Gastroesophageal sphincter (tissue), 4 donors: ENCODE data around the gene KREMEN1. TPM values are rescaled to one million over a fixed set of nuclear protein-coding genes. Genes with fewer than 3 reads are reported as not detected.

Experiments
- ATAC-seq: fragments of 150-250 bp; one replicate; pipeline ENCODE4 v1.9.1; 2016; ENCODE audit warnings: mild to moderate bottlenecking, moderate library complexity
- H3K27ac ChIP-seq, 4 donors: fragments of 200-600 bp; sonication (generic) in 3 of 4; 1 replicate in 3 of 4; 2 replicates in 1 of 4; pipeline ENCODE4 v1.5.1; 2016 to 2019
- H3K27me3 ChIP-seq: fragments of 200-600 bp; sonication (generic); one replicate; pipeline ENCODE4 v1.5.1; 2019
- H3K36me3 ChIP-seq, 2 donors: fragments of 200-600 bp; sonication (generic); one replicate each; pipeline ENCODE4 v1.5.1; 2019; ENCODE audit warnings: control low read depth in 1 of 2
- H3K4me1 ChIP-seq, 3 donors: fragments of 200-600 bp; sonication (generic); 1 replicate in 2 of 3; 2 replicates in 1 of 3; pipeline ENCODE4 v1.5.1; 2016 to 2019; ENCODE audit warnings: control low read depth in 2 of 3
- H3K4me3 ChIP-seq, 2 donors: fragments of 200-600 bp; sonication (generic); one replicate each; pipeline ENCODE4 v1.5.1; 2019; ENCODE audit warnings: mild to moderate bottlenecking in 1 of 2, moderate library complexity in 1 of 2
- H3K9me3 ChIP-seq, 3 donors: fragments of 200-600 bp; sonication (generic); one replicate each; pipeline ENCODE4 v1.5.1; 2017 to 2019; ENCODE audit warnings: control low read depth in 2 of 3
- EP300 ChIP-seq: sonication (generic); formaldehyde crosslinking; IDR thresholded peaks from one replicate; pipeline ENCODE4 v1.6.1; 2017; ENCODE audit warnings: antibody characterized with exemption, mild to moderate bottlenecking
- POLR2A ChIP-seq, 2 donors: fragments of 450-650 bp; IDR thresholded peaks; one replicate each; pipeline ENCODE4 v1.6.1; 2017; ENCODE audit warnings: antibody characterized with exemption in 2 of 2, mild to moderate bottlenecking in 2 of 2, moderate library complexity in 1 of 2
- POLR2AphosphoS5 ChIP-seq: sonication (generic); formaldehyde crosslinking; IDR thresholded peaks from one replicate; pipeline ENCODE4 v1.6.1; 2017; ENCODE audit warnings: antibody characterized with exemption
- WGBS, 2 donors: methylation state at CpG; one replicate each; pipeline ENCODE4 v1.1.5; 2018; ENCODE audit warnings: low coverage in 1 of 2; 5-methylcytosine and 5-hydroxymethylcytosine counted together
- total RNA-seq, 4 donors: library from RNA; depleted of rRNA; stranded (reverse); fragments of >200 nt; gene quantifications; one replicate each; pipeline ENCODE4 v1.1.0, GENCODE V29; 2016
- TF ChIP-seq, protein P1 (sequence below), 4 experiments: fragments of 200-600 bp in 2 of 4; fragments of 450-650 bp in 2 of 4; sonication (generic) in 1 of 4; IDR thresholded peaks; one replicate each; pipeline ENCODE4 v1.5.1; 2017 to 2019; ENCODE audit warnings: antibody characterized with exemption in 4 of 4, mild to moderate bottlenecking in 2 of 4, moderate library complexity in 2 of 4

The KREMEN1 gene
- total RNA-seq, 4 donors from 2014 or later = 7.5 to 17.4 (median 10.8) TPM

GRCh38 chr22:29147331-29147899, 74.6 kb downstream of the KREMEN1 start:
- H3K4me1 ChIP-seq = peaks cover 0 to 9% (median 4%) of the 10 kb centered on the region in 3 donors
- no peak for TF ChIP-seq POLR2A (IDR thresholded peaks at IDR 0.05)
- no peak for TF ChIP-seq EP300
- TF ChIP-seq POLR2AphosphoS5 = no peak
- TF ChIP-seq, protein P1, sequence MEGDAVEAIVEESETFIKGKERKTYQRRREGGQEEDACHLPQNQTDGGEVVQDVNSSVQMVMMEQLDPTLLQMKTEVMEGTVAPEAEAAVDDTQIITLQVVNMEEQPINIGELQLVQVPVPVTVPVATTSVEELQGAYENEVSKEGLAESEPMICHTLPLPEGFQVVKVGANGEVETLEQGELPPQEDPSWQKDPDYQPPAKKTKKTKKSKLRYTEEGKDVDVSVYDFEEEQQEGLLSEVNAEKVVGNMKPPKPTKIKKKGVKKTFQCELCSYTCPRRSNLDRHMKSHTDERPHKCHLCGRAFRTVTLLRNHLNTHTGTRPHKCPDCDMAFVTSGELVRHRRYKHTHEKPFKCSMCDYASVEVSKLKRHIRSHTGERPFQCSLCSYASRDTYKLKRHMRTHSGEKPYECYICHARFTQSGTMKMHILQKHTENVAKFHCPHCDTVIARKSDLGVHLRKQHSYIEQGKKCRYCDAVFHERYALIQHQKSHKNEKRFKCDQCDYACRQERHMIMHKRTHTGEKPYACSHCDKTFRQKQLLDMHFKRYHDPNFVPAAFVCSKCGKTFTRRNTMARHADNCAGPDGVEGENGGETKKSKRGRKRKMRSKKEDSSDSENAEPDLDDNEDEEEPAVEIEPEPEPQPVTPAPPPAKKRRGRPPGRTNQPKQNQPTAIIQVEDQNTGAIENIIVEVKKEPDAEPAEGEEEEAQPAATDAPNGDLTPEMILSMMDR (IDR thresholded peaks at IDR 0.05) = no peak
- no peaks in the 10 kb centered on the region for H3K9me3 ChIP-seq
- H3K27ac ChIP-seq = peak overlapping the region in 1 of 4 donors; percentile 17
- ATAC-seq = peak; percentile 6
- no peaks in the 10 kb centered on the region for H3K27me3 ChIP-seq
- H3K4me3 ChIP-seq = no peak overlapping the region
- whole genome bisulfite sequencing, 2 donors = 58 to 79% methylated on average over 2 to 3 of the region's 9 CpGs
- H3K36me3 ChIP-seq = peaks cover 0 to 47% of the 10 kb centered on the region in 2 donors

DNA sequence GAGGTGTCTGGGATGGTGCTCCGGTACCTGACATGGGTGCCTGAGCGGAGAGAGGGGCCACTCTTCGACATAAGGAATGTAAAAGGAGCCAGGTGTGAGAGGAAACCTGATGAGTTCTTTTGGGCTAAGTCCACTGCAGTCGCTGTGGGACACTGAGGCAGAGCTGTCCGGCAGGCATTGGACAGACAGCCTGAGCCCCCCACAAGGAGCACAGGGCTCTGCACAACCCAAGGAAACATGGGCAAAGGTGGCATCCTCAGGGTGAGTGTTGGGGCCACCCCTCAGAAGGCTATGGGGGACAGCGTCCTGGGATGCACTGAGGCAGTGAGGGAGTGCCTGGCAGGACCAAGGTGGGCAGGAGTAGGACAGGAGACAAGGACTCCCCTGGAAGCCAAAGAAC, 75.2 kb downstream of the KREMEN1 start:
- H3K9me3 ChIP-seq = no peaks in the 10 kb centered on the region
- no peak overlapping the region for H3K4me3 ChIP-seq

GRCh38 chr22:29148826-29149225, 76.0 kb downstream of the KREMEN1 start:
- Histone ChIP-seq H3K4me3 (no peak overlapping the region), H3K4me1 (peaks cover 0 to 20% (median 4%) of the 10 kb centered on the region in 3 donors), H3K36me3 (peaks cover 0 to 33% of the 10 kb centered on the region in 2 donors), H3K27me3 (no peaks in the 10 kb centered on the region), H3K9me3 (no peaks in the 10 kb centered on the region), H3K27ac (no peak overlapping the region)
- 96 to 98% methylated on average over 3 to 7 of the region's 10 CpGs for whole genome bisulfite sequencing, 2 donors
- no peak for TF ChIP-seq POLR2AphosphoS5
- no peak for TF ChIP-seq POLR2A (IDR thresholded peaks at IDR 0.05)
- TF ChIP-seq EP300 = no peak
- TF ChIP-seq, protein P1 (IDR thresholded peaks at IDR 0.05) = no peak
- no peak for ATAC-seq

More for the DNA sequence above, 75.2 kb downstream of the KREMEN1 start:
- H3K27me3 ChIP-seq = no peaks in the 10 kb centered on the region
- no peak for ATAC-seq
- H3K4me1 ChIP-seq = peaks cover 0 to 15% (median 4%) of the 10 kb centered on the region in 3 donors
- H3K27ac ChIP-seq = no peak overlapping the region
- 83 to 100% methylated on average over 4 to 6 of the region's 6 CpGs for WGBS, 2 donors
- peaks cover 0 to 40% of the 10 kb centered on the region in 2 donors for H3K36me3 ChIP-seq
- TF ChIP-seq EP300 (no peak), POLR2AphosphoS5 (no peak), POLR2A (IDR thresholded peaks at IDR 0.05) (no peak)
- TF ChIP-seq, protein P1 (IDR thresholded peaks at IDR 0.05) = no peak

DNA sequence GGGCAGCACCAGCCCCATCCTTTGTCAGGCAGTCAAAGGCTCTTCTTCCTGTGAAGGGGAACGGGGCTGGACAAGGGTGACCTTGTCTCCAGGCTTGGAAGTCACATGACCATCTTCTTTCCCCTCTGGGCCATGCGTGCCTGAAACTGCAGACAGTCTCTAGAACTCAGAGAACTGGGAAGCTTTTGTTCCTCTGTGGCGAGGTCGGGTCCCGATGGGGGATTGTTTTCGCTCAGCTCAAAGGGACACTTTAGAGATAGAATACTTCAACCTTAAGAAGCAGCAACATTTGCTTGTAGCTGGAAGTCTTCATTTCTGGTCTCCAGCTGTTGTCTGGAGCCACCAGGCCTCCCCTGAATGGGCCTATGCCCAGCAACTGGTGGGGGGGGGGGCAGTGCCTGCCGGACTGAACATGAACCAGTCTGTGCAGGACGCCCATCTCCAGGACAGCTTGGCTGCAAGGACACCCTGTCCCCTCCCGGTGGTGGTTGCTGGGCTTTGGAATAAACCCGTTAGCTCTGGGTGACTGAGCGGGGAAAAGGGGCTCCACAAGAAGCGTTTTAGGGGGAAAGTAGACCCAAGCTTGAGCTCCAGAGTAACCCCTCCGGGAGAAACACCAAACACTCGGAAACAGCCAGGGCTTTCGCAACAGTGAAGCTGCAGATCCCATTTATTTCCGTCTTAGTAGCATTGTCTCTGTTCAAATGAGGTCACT, 77.2 kb downstream of the KREMEN1 start:
- no peak overlapping the region for H3K4me3 ChIP-seq
- no peak for ATAC-seq
- peaks cover 0 to 21% of the 10 kb centered on the region in 2 donors for H3K36me3 ChIP-seq
- TF ChIP-seq POLR2AphosphoS5 (no peak), POLR2A (IDR thresholded peaks at IDR 0.05) (no peak), EP300 (no peak)
- TF ChIP-seq, protein P1 (IDR thresholded peaks at IDR 0.05) = no peak
- H3K27ac ChIP-seq = peak overlapping the region in 3 of 4 donors; percentile 17 to 47 (median 23)
- H3K9me3 ChIP-seq = no peaks in the 10 kb centered on the region
- no peaks in the 10 kb centered on the region for H3K27me3 ChIP-seq
- WGBS, 2 donors = 71 to 83% methylated on average over 7 to 9 of the region's 16 CpGs
- peaks cover 0 to 32% (median 12%) of the 10 kb centered on the region in 3 donors for H3K4me1 ChIP-seq
